ENCODE results near the gene INO80B.
"Not testable (repeated sequence)": the region's sequence is repeated elsewhere in the genome, so short reads cannot be mapped to it uniquely, and the experiment has no call there.

DNA sequence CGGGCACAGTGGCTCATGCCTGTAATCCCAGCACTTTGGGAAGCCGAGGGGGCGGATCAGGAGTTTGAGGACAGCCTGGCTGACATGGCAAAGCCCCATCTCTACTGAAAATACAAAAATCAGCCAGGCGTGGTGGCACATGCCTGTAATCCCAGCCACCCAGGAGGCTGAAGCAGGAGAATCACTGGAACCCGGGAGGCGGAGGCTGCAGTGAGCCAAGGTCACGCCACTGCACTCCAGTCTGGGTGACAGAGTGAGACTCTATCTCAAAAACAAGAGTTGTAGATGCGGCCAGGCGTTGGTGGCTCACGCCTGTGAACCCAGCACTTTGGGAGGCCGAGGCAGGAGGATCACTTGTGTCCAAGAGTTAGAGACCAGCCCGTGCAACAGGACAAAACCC is 15.9 kb downstream of the INO80B start:
- TF ChIP-seq, protein P1, sequence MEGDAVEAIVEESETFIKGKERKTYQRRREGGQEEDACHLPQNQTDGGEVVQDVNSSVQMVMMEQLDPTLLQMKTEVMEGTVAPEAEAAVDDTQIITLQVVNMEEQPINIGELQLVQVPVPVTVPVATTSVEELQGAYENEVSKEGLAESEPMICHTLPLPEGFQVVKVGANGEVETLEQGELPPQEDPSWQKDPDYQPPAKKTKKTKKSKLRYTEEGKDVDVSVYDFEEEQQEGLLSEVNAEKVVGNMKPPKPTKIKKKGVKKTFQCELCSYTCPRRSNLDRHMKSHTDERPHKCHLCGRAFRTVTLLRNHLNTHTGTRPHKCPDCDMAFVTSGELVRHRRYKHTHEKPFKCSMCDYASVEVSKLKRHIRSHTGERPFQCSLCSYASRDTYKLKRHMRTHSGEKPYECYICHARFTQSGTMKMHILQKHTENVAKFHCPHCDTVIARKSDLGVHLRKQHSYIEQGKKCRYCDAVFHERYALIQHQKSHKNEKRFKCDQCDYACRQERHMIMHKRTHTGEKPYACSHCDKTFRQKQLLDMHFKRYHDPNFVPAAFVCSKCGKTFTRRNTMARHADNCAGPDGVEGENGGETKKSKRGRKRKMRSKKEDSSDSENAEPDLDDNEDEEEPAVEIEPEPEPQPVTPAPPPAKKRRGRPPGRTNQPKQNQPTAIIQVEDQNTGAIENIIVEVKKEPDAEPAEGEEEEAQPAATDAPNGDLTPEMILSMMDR (IDR thresholded peaks at IDR 0.05; ENCODE audit: low read depth, low read length, poor library complexity, severe bottlenecking), result not testable (repeated sequence)
- TF ChIP-seq EZH2phosphoT487 (IDR thresholded peaks at IDR 0.05; ENCODE audit: borderline replicate concordance, low read length), result not testable (repeated sequence)
